Measurements from ENCODE around the gene DIDO1. TPM values are rescaled to one million over a fixed set of nuclear protein-coding genes. Genes with fewer than 3 reads are reported as not detected.

Gene DIDO1
- total and polyA plus RNA-seq, 2 of the 13 experiments (the other 11 are each of a cell fraction or from before 2014, with no cell fraction given): 75.0 to 75.1 TPM

- TF ChIP-seq EP300 (IDR thresholded peaks at IDR 0.05; ENCODE audit: low read depth in 2 of 2, low read length in 2 of 2) (no peak), EP300 (CRISPR knock-in tag; IDR thresholded peaks at IDR 0.05; ENCODE audit: borderline replicate concordance) (no peak), AGO2 (optimal IDR thresholded peaks at IDR 0.05; ENCODE audit: low read depth, low read length) (peak; percentile 76), NFIC (IDR thresholded peaks at IDR 0.05; ENCODE audit: low read length) (peak; percentile 9; the same call in 1 of the 2 replicates), POLR2A (IDR thresholded peaks at IDR 0.05; ENCODE audit: insufficient read depth in 1 of 2, low read depth in 2 of 2, low read length in 2 of 2) (peak in 1 of 2 experiments; percentile 13; a peak in 2 of 4 replicates), CBX1 (IDR thresholded peaks at IDR 0.05; ENCODE audit: low read depth) (no peak), RXRA (CRISPR knock-in tag; IDR thresholded peaks at IDR 0.05) (no peak), ZNF234 (CRISPR knock-in tag; conservative IDR thresholded peaks at IDR 0.05) (no peak), ZNF879 (CRISPR knock-in tag; IDR thresholded peaks at IDR 0.05) (0 out of 2 replicates have a peak, but pooled peaks have one; percentile 53), ZNF224 (CRISPR knock-in tag; IDR thresholded peaks at IDR 0.05) (0 out of 2 replicates have a peak, but pooled peaks have one; percentile 50), SP5 (CRISPR knock-in tag; IDR thresholded peaks at IDR 0.05; ENCODE audit: borderline replicate concordance, low read depth) (no peak), RCOR2 (CRISPR knock-in tag; IDR thresholded peaks at IDR 0.05) (no peak), RBM22 (optimal IDR thresholded peaks at IDR 0.05; ENCODE audit: low read length) (peak; percentile 84), TBX3 (IDR thresholded peaks at IDR 0.05; ENCODE audit: borderline replicate concordance) (no peak), NFATC3 (CRISPR knock-in tag; IDR thresholded peaks at IDR 0.05) (0 out of 2 replicates have a peak, but pooled peaks have one; percentile 48), POLR2AphosphoS5 (IDR thresholded peaks at IDR 0.05; ENCODE audit: low read depth, low read length) (peak; percentile 32), GTF3A (CRISPR knock-in tag; conservative IDR thresholded peaks at IDR 0.05) (peak; percentile 73; the same call in 1 of the 2 replicates), JUN (CRISPR knock-in tag; IDR thresholded peaks at IDR 0.05) (0 out of 2 replicates have a peak, but pooled peaks have one; percentile 9), ZNF772 (CRISPR knock-in tag; IDR thresholded peaks at IDR 0.05) (0 out of 2 replicates have a peak, but pooled peaks have one; percentile 5), ZBTB46 (CRISPR knock-in tag; IDR thresholded peaks at IDR 0.05; ENCODE audit: borderline replicate concordance) (no peak), CCDC6 (CRISPR knock-in tag; IDR thresholded peaks at IDR 0.05) (peak; percentile 8; the same call in 1 of the 2 replicates), ZNF674 (CRISPR knock-in tag; IDR thresholded peaks at IDR 0.05; ENCODE audit: low read depth) (no peak), MBD4 (IDR thresholded peaks at IDR 0.05; ENCODE audit: borderline replicate concordance, low read length) (peak; percentile 73; the same call in 1 of the 2 replicates), PAF1 (CRISPR knock-in tag; IDR thresholded peaks at IDR 0.05) (0 out of 2 replicates have a peak, but pooled peaks have one; percentile 28)
These were observed 27.2 kb downstream of the DIDO1 start (continued) for GRCh38 chr20:62898970-62899632.

Data from HepG2 (cell line).